GM18951 (cell line): ENCODE measurements around the gene TRABD2B.

Experiments
- POLR2A ChIP-seq: IDR thresholded peaks from 4 replicates; pipeline ENCODE4 v1.6.1; 2011; ENCODE audit warnings: mild to moderate bottlenecking; ENCODE audit not compliant: insufficient read length, insufficient read depth; ENCODE audit errors: extremely low read depth
- in situ Hi-C: fragments of 300-500 bp; cut with MboI; formaldehyde crosslinking; loops from one replicate; pipeline ENCODE4 v1.12.0; 2022; ENCODE audit warnings: low sequenced_read_pairs, mixed read lengths, inconsistent platforms; ENCODE audit not compliant: unreplicated experiment

The TRABD2B gene

DNA sequence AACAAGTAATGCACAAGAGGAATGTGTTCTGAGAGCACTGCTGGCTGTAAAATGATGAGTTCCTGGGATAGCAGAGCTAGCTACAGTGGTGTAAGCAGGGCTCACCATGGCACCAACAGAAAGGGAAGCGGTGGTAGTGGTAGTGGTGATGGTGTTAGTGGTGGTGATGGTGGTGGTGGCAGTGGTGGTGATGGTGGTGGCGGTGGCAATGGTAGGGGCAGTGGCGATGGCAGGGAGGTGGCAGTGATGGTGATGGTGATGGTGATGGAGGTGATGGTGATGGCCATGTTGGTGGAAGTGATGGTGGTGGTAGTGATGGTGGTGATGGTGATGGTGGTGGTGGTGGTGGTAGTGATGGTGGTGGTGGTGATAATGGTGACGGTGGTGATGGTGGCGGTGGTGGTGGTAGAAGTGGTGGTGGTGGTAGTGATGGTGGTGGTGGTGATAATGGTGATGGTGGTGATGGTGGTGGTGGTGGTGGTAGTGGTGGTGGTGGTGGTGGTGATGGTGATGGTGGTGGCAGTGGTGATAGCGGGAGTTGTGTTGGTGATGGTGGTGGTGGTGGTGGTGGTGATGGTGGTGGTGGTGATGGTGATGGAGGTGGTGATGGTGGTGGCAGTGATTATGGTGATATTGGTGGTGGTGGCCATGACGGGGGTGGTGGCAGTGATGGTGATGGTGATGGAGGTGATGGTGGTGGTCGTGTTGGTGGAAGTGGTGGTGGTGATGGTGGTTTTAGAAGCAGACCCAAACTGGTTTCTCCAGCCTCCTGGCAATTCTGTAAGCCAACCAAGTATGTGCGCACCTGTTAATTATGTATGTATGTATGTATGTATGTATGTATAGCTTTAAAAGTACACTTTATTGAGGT is 254.1 kb downstream of the TRABD2B start:
- in situ Hi-C loops: no loop called here
- no peak for TF ChIP-seq POLR2A

DNA sequence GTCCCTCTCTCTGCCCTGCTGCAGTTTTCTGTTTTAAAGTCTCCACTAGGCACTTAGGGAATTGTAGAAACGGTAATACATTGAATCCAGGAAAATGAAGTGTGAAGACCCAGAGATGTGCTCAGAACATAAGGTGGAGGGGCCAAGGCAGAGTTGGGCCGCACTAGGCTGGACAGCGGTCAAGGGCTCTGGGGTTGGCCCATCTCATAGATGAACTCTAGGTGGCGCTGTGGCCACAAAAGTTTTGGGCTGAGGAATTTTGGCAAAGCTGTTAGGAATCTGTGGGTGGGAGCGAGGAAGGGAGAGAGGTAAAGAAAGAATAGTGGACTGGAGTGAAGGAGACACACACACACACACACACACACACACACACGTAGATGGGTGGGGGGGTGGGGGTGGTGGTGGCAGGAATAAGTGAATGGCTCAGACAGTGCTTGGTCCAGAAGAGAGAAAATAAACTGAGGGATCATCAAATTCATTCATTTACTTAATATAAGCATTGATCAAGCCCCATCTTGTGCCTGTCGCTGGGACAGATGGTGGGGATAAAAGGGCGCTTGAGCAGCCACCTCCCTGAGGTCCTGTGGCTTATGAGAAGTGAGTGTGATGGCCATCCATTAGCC is 258.5 kb downstream of the TRABD2B start:
- TF ChIP-seq POLR2A: no peak
- in situ Hi-C loops: no loop called here

DNA sequence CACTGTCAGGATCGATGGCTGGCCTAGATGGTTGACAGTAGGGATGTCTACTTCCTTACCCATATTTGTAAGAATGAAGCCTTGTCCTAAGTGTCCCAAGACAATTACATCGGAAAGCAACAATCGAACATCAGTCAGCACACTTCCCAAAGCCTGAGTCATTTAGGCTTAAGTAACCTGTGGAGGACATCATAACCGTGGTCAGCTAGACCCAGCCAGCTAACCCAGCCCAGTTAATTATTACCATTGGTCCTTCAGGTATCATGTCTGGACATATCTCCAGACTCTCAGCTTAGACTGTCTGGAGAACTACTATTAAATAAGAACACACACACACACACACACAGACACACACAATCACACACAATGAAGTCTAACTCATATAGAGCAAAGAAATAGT is 264.7 kb downstream of the TRABD2B start:
- in situ Hi-C loops: no loop called here
- TF ChIP-seq POLR2A: no peak

DNA sequence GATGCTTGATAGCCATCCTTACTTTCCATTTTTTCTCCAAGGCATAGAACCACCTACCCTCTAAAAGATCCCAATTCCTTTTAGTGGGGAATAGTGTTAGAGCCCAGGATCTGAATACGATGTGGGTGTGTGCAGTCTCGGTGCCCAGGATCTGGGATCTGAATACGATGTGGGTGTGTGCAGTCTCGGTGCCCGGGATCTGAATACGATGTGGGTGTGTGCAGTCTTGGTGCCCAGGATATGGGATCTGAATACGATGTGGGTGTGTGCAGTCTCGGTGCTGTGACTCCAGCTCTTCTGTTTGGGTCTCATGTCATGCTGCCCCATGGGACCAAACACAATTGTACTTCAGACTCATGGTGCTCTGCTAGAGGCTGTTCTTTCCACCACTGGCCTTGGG is 265.5 kb downstream of the TRABD2B start:
- in situ Hi-C loops: no loop called here
- TF ChIP-seq POLR2A: no peak

DNA sequence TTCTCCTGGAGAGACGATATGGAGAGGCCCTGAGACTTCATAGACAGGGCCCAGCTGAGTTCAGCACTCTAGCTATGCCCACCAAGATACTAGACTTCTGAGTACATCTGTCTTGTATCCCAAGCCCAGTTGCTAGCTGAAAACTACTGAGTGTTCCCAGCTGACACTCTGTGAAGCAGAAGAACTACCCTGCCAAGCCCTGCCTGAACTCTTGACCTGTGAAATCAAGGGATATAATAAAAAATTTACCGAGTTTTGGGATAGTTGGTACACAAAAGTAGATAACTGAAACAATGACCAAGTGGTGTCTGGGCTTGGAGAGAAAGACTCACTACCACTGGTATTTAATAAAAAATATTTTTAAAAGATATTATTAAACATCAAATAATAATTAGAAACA is 267.5 kb downstream of the TRABD2B start:
- in situ Hi-C loops: no loop called here
- TF ChIP-seq POLR2A: no peak

DNA sequence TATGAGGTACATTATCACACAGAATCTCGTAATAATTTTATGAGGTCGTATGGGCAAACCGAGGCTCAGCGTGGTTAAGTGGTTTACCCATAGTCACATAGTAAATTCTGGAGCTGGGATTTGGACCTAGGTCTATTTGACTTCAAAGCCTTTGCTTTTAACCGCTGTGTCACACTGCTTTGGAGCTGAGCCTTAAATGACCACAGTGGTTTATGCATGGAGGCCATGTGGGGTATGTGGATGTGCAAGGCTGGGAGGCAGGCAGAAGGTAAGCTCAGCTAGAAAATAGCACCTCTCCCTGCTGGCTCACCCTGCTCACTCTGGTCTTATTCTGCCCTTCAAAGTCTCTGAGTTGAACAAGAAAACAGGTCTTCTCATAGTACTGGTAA is 269.5 kb downstream of the TRABD2B start:
- in situ Hi-C loops: no loop called here
- TF ChIP-seq POLR2A: no peak

DNA sequence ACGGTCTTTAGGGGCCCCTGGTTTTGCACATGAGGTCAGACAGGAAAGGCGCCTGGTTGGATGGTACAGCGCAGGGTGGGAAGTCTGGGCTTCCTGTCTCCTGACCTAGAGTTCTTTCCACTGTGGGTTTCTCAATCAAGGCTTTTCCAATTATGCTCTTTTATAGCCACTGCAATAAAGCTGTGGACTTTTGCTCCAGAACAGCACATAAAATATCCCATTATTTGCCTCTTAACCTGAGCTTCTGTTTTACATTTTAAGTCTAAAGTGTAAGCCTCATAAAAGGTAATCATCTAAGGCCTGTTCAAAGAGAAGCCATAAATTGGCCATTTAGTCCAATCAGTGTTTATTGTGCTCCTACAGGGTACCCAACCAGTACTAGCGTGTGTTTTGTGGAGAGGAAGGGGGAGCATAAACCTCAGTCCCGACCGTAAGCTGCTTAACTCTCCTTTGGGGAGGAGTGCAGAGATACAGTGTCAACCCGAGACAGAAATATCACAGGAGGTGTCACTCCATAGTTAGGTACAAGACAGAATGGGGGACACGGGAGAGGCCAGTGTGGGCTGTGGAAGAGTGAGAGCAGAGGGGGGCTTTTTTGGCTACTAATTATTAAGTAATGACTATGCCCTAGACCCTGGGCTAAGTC is 270.0 kb downstream of the TRABD2B start:
- in situ Hi-C loops: no loop called here
- TF ChIP-seq POLR2A: no peak

DNA sequence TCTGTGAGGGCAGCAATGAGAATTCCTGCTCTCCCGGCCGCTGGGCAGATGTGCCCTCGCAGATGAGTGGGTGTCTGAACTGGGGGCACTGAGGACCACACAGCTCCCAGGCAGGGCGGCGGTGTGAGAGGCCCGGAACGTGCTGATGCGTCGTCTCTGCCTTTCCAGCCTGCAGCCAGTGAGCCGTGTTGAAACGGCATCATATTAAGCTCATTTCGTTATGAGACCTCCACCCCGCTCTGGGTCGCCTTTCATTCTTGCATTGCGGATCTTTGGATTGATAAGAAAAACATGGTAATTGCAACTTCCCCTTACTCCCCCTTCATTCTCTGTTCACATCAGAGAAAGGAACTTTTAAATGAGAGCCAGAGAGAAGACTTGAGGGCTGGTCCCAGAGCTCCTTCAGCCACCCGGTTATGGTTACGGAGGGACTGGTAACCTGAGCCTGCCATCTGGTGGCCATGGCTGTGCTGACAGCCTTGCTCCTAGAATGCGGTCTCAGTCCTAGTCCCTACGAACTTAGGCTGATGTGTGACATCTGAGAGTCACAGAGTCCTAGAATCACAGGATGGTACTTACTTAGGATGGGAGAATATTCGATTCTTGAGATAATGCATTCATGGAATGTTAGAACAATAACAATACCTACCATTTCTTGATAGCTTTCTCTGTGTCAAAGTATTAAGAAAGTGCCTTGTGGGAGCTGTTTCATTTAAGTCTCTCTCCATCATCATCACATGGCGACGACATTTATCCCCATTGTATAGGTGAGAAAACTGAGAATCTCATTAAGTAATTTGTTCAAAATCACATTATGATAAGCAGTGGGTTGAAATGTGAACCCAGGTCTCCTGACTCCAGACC is 271.0 kb downstream of the TRABD2B start:
- no peak for TF ChIP-seq POLR2A
- in situ Hi-C loops: no loop called here

DNA sequence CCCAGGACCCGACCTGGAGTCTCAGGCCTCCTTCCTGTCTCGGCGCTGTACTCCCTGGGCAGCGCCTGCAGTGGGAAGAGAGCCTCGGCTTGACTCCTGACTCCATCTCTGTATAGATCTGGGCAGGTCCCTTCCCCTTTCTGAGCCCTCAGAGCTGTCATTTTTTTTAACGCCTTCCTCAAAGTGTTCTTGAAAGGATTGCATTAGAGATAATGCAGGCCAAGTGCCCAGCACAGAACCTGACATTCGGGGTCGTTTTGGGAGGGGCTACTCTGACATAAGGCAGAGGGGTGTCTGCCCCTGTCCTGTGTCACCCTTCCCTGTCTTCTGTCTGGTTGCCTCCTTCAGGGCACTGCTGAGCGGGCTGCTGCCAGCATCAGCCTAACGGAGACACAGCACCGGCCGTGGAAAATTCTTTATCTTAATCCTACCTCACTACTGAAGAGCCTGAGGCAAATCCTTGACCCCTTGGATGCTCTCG is 271.6 kb downstream of the TRABD2B start:
- in situ Hi-C loops: no loop called here
- TF ChIP-seq POLR2A: no peak

DNA sequence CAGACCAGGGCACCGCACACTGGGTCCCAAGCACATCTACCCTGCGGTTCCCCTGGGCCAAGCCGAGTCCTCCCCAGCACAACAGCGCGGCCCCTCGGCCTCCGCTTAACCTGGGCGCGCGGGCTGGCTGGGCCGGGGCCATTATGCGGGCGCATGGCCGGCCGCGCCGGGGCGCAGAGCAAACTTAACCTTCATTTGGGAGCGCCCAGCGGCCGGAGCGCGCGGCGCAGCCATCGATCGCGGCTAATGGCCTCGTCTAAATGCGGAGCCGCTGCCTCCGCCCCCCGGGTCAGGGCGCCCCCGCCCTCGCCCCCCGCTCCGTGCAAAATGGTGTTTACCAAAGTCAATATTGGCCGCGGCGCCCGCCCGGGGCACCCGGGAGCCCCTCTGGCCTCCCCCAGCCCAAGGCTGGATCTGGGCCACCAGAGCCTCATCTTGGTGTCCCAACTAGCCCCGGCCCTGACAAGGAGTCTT is 272.1 kb downstream of the TRABD2B start:
- TF ChIP-seq POLR2A: no peak
- in situ Hi-C loops: loop anchor here (25.0 kb wide), 1 partner anchor 513 kb away; no protein-coding TSS in a partner anchor

DNA sequence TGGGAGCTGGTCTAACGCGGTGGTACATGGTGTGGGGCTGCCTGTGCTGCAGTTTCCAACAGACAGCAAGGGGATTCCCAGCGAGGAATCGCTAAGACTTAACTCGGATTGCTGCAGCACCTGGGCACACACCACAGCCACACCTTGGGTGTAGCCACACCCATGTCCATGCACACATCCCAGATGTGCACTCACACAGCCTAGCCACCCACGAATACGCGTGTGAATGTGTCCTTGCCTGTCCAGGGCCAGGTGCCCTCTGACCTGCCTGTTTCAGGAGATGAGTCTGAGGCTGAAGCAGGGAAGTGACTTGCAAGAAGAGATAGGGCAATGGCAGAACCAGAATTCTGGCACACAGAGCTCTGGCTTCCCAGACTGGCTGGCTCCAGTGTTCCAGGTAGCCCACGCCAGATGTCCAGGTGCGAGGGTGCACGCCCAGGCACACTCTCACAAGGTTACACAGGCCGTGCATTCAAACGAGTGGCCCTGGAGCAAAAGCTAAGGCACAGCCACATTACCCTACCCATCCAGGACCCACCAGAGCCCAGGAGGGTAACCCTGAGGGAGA is 272.7 kb downstream of the TRABD2B start:
- TF ChIP-seq POLR2A: no peak
- in situ Hi-C loops: loop anchor here (25.0 kb wide), 1 partner anchor 512 kb away; no protein-coding TSS in a partner anchor

DNA sequence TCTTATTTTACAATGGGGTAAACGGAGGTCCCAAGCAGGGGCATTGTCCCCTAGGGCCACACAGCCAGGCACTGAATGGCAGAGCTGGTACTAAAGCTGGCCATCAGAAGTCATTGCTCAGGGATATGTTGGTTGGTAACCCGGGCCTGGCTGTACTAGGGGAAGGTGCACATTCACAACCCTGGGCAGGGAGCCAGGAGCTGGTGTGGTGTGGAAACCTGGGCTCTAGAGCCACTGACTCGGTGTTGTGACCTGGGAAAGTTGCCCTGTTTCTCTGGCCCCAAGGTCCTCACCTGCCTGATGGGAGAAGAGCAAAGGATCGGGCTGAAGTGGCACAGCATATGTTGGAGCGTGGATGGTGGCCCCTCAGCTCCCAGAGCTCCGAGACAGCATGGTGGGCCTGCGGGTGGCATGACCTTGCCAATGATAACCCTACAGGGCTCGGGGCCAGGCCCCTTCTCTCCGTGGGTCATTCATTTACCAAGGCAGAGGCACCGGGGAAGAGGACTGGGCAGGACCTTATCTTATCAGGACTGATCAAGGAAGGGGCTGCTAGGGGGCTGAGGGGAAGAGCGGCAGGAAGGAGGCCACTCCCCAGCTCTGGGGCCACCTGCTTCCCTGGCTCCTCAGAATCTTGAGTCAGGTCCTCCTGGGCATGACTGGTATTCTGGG is 274.1 kb downstream of the TRABD2B start:
- in situ Hi-C loops: loop anchor here (25.0 kb wide), 1 partner anchor 511 kb away; no protein-coding TSS in a partner anchor
- TF ChIP-seq POLR2A: no peak

DNA sequence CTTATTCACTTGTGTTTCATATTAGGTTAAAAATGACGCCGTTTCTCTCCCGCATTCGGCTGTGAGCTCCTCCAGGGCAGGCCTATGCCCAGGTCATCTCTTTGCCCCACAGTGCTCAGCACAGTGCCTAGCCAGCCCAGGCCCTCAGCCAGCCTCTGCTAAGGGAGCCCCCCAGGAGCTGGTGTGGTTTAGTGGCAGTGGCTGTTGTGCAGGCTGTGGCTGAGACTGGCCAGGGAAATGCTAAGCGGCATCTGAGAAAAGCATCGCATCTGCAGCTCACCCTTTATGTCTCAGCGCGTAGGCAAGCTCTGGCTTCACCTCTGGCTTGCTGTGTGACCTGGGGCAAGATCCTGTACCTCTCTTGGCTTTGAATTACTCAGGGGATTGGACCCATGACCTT is 275.1 kb downstream of the TRABD2B start:
- in situ Hi-C loops: loop anchor here (25.0 kb wide), 1 partner anchor 510 kb away; no protein-coding TSS in a partner anchor

More for the DNA sequence above, 275.1 kb downstream of the TRABD2B start:
- TF ChIP-seq POLR2A: no peak
